T follicular helper cell (primary cell): ENCODE results near the gene CNTD1.

Experiments used
- DNase-seq: peaks from one replicate; pipeline ENCODE4 v3.0.0-alpha.2; 2020; ENCODE audit warnings: low read depth

Gene CNTD1

DNA sequence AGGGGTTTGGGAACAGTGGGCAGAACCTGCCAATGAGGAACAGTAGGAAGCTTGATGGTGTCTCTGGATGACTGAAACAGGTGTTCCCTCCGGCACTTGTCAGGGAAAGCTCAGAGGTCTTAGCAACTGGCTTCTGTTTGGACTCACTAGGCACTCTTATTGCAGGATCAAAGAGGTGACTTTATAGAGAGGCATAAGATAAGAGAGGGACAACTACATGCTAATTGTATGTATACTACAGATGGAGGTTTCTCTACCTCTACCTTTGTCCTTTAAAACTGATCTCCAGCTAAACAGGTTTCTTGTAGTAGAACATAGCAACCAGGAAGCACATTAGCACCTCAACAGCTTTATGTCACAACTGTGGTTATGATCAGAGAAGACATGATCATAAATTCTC, 7.6 kb downstream of the CNTD1 start:
- no peak for DNase-seq

DNA sequence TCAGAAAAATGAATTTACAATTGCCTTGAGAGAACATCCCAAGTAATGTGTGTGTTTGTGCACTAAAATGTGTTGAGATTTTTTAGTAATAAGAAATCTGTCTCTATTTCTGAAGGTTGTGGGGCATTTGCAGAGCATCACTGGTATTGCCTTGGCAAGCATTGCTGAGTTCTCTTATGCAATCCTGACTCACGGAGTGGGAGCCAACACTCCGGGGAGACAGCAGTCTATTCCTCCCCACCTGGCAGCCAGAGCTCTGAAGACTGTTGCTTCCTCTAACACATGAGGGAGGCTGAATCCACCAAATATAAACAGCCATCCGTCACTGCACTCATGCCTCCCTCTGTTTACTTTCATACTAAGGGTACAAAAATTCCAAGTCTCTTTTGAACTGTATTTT, 10.6 kb downstream of the CNTD1 start:
- DNase-seq = no peak

DNA sequence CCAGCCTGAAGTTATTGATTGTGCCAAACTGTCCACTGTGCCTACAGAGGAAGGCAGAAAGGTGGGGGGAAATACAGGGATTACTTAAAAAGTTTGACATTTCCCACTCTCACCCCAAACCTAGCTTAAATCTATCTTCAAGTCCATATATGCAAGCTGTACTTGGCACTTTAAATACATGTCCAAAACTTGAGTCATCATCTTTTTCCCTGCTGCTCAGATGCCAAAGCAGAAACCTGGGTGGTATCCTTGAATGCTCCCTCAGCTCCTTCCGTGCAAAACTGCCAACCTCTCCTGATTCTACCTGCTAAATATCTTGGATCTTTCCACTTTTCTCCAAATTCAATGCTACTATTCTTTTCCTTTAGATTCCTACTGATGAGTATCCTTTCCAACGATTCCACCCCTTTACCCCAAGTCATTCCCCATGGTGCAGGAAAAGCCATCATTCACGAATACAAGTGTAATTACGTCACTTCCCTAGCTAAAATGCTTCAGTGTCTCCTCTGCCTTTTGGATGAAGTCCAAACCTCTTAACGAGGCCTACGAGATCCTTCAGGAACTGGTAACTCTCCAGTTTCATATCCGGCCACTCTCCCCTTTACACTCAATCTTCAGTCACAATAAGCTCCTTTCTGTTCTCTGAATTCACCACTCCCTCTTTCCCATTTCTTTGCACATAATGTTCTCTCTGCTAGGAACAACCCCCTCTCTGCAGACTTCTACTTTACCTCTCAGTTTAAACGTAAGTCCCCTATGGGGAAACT, 16.2 kb downstream of the CNTD1 start:
- no peak for DNase-seq

DNA sequence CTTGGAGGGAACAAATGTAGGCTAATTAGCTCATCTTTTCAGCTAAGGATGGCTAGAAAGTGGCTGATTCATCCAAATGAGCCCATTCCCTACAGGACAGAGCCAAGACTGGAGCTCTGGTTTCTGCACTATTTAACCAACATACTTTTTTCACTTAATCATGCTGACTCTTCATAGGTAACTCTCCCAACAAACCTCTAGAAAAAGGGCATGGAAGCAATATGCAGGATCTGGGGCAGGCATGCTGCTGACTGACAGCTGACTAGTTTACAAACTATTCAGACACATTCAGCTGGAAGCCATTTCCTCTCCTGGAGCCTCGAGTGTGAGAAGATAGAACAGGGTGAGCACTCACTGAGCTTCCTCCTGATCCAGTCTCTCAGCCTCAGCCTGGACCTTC, 19.2 kb downstream of the CNTD1 start:
- DNase-seq = no peak

GRCh38 chr17:42818379-42818778, 19.7 kb downstream of the CNTD1 start:
- no peak for DNase-seq

DNA sequence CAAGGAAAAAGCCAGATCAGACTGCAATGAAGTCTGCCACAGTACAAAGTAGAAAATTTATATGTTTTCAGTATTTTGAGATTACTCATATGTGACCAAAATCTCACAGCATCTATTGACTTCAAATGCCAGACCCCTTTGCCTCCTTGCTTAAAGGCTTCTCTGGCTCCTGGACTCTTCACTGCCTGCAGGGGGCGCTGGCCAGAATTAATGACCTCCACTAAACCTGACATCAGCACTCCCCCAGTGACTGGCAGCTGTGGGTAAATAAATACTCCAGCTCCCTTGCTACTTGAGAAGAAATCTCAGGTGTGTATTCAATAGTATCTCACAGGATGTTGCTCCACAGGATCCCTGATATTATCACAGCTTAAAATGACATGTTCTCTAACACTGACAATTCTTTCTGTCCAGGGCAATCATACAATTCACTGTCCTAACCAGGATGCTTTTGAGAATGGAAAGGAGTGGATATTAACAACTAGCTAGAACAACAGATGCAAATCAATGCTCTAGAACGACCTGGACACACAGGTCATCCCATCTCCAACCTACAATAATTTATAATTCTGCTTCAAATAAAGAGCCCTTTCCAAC, 21.4 kb downstream of the CNTD1 start:
- DNase-seq = peak; percentile 47

GRCh38 chr17:42821176-42821575, 22.5 kb downstream of the CNTD1 start:
- DNase-seq = no peak

DNA sequence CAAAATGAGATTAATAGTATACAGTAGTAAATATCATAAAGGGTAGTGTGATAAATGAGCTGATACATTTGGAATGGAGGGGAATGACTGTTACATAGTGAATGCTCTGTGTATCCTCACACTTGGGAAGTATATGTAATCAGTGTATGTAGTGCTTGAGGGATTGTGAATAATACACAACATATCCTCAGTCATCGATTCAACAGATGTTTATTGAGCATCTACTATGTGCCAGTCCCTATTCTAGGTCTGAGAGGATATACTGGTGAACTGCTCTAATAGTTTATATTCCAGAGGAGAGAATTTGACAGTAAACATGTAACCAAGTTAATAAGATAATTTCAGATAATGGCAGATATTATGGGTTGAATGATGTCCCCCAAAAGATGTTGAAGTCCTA, 28.8 kb downstream of the CNTD1 start:
- no peak for DNase-seq

DNA sequence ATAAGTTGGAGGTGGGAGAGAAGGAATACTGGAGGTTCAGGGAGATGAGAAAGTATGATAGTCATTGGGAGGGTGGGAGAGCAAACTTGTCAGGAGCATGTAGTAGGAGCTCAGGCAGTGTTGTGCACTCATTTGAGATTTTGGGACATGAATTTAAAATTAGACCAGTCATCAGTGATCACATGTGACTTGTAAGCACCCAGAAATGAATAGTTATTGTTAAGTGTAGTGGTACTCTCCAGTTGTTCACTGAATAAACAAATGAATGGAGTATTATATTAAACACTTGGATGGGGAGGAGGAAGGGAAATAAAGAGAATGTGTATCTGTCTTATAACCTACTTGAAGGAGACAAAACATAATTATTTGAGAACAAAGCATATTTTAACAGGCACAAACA, 32.3 kb downstream of the CNTD1 start:
- DNase-seq = no peak

- DNase-seq = no peak
Observed at GRCh38 chr17:42832213-42832933, 33.7 kb downstream of the CNTD1 start.

DNA sequence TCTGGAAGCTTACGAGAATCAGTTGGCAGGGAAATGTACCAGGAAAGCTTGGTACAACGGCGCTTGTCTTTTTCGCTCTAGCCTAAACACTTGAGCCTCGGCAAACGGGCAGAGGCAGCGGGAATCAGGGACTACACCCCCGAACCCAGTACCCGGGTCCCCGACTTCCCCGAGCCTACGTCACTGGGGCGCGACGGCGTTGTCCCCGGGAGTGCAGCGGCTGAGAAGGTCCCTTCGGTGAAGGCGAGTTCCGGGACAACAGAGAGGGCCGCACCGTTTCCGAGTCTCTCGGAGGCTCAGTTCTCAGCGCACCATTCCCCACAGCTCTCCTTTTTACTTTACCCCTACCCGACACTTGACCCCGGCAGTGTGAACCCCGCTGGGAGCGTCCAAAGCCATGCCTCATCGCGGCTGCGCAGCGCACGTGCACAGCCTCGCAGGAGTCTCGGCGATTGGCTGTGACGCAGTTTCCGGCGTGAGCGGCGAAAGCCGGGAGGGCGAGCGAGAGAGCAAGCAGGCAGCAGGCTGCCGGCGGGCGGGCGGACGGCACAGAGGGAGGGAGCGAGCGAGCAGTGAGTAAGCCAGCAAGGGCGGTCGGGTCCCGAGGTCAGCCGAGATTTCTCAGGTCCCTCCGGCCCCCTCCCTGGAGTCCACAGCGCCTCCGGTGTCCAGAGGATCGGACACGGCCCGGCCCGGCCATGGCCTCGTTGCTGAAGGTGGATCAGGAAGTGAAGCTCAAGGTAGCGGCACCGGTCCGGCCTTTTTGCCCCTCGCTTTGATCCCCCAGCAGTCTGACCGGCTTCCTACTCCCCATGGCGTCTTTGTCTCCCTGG, 34.5 kb downstream of the CNTD1 start, which contains the start of gene PSME3:
Gene PSME3, plus strand, starts transcription at position 464 of the 833 bp plus-strand sequence. Its CDS starts 235 bp downstream, at position 699.
- peak; percentile 83 for DNase-seq

DNA sequence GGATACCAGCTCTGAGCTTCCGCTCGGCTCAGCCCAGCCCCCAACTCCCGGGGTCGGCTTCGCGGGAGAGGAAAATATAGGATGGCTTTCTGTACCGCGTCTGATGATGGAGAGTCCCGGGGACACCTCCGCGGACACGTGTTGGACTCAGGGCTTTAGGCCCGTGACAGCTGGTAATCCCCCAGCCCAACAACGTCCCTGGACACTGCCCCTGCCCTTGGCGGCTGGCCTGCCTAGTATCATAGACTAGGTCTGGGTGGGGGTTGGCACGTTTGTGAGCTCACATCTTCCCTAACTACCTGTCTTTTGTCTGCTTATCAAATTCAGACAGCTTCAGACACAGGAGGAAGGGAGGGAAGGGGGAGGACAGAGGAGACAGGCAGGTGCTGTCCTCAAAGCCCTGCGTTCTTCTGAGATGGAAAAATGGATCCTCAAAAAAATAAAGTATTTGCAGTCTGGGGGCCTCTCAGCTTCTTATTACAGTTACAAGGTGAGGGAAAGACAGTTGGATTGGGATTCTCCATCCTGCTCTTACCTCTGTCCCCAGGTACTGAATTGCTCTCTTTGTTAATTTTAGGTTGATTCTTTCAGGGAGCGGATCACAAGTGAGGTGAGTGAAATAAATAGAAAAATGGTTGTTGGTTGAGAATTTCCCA, 35.2 kb downstream of the CNTD1 start:
- DNase-seq = no peak

GRCh38 chr17:42835732-42836131, 37.1 kb downstream of the CNTD1 start:
- DNase-seq = no peak

DNA sequence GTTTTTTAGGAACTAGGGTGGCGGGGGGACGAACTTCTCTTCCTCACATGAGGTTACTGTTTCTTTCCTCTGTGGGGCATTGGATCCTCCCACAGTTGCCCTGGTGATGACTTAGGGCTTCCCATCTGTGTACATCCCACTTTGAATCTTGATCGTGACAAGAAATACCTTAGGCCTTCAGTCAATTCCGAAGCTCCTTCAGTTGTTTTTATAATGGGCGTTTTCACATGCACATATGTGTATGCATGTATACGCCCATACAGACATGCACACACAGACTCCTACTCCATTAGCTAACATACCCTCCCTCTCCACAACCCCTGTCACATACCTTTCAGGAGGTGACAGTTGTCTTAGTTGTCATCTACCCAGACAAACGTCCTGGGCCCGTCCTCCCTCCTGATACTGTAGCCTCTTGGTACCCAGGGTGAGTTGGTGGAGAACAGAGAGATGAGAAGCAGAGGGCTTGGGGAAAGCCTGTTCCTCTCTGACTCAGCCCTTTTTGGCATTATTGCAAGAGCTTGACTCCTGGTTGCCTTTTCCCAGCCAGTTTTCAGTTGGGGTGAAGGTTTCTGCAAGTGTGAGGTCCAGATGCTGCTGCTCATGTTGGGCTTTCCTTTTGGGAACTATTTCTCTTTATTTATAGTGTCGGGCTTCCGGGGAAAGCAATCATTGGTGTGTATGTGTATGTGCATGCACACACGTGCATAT, 43.5 kb downstream of the CNTD1 start:
- DNase-seq = no peak

DNA sequence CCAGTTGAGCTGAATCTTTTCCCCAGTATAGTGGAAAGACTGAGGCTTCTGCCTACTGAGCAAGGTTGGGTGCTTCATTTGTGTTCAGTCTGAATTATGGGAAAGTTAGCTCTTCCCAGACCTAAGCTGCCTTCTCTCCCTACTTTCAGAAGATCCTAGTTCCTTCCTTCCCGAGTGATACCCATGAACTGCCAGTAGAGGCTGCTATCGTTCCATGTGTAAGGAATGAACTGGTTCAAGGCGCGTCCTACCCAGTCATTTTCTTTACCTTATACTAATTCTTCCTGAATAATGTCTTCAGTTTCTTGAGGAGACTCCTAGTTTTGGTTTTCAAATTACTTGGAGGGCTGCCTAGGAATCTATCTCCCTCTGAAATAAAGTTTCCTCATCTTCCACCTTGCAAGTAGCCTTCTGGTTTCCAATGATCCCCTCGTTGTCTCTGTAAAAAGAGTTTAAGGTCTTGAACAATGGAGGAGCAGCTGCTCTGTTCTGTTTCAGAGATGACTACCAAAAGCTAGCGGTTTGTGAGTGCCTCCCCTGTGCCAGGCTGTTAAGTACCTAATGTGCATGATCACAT, 44.8 kb downstream of the CNTD1 start:
- no peak for DNase-seq

GRCh38 chr17:42844271-42844670, 45.6 kb downstream of the CNTD1 start, which contains the start of gene AOC2:
TSS of gene AOC2 (plus strand) at chr17:42844580. CDS start at chr17:42844627, 47 bp downstream.
- DNase-seq = no peak

DNA sequence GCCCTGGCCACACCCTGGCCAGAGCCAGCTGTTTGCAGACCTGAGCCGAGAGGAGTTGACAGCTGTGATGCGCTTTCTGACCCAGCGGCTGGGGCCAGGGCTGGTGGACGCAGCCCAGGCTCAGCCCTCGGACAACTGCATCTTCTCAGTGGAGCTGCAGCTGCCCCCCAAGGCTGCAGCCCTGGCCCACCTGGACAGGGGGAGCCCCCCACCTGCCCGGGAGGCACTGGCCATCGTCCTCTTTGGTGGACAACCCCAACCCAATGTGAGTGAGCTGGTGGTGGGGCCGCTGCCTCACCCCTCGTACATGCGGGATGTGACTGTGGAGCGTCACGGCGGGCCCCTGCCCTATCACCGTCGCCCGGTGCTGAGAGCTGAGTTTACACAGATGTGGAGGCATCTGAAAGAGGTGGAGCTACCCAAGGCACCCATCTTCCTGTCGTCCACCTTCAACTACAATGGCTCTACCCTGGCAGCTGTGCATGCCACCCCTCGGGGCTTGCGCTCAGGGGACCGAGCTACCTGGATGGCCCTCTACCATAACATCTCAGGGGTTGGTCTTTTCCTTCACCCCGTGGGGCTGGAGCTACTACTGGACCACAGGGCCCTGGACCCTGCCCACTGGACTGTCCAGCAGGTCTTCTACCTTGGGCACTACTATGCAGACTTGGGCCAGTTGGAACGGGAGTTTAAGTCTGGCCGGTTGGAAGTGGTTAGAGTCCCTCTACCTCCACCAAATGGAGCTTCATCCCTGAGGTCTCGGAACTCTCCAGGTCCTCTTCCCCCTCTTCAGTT, 46.3 kb downstream of the CNTD1 start:
- DNase-seq = no peak

DNA sequence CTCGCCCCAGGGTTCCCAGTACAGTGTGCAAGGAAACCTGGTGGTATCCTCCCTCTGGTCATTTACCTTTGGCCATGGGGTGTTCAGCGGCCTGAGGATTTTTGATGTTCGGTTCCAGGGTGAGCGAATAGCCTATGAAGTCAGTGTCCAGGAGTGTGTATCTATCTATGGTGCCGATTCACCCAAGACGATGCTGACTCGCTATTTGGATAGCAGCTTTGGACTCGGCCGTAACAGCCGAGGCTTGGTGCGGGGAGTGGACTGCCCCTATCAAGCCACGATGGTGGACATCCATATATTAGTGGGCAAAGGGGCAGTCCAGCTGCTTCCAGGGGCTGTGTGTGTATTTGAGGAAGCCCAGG, 46.9 kb downstream of the CNTD1 start:
- no peak for DNase-seq

DNA sequence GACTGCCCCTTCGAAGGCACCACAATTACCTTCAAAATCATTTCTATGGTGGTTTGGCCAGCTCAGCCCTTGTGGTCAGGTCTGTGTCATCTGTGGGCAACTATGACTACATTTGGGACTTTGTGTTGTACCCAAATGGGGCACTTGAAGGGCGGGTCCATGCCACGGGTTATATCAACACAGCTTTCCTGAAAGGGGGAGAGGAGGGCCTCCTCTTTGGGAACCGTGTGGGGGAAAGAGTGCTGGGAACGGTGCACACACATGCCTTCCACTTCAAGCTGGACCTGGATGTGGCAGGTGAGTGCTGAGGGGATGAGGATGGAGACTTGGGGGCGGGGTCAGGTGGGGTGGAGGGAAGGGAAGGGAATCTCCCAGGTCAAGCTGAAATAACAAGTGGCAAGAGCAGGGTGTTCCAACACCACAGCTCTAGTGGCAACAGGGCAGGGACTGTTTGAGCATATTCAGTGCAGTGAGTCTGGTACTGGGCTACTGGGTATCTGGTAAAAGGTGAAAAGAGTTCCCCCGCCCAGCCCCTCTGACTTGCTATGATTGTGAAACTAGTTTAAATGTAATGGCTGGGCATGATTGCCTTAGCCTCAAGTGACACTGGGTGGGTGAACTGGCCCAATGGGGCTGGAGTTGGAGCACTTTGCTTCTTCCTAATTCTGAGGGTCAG, 47.4 kb downstream of the CNTD1 start:
- DNase-seq = no peak
